H1 (cell line): ENCODE measurements around the gene NAXD. TPM values are rescaled to one million over a fixed set of nuclear protein-coding genes. Genes with fewer than 3 reads are reported as not detected.

ENCODE experiments used
- CTCF ChIA-PET: fragments of 300-600 bp; sonication (Branson Sonifier 250); formaldehyde crosslinking; loops from one replicate; lab custom pipeline; 2021; ENCODE audit not compliant: partially characterized antibody; lab: Charles Lee
- POLR2A ChIA-PET: fragments of 300-600 bp; sonication (Branson Sonifier 250); formaldehyde crosslinking; loops from one replicate; lab custom pipeline; 2021; ENCODE audit warnings: inconsistent platforms; ENCODE audit not compliant: partially characterized antibody; lab: Charles Lee
- DNase-seq, 2 experiments: peaks; one replicate each; pipeline versions ENCODE4 v3.0.0 to v3.0.0-alpha.2; 2010 to 2022; ENCODE audit warnings: low spot score in 2 of 2, low read depth in 1 of 2, mixed read lengths in 1 of 2
- FAIRE-seq: peaks from 2 replicates; lab custom pipeline; 2011; peaks lifted over from hg19 to GRCh38; lab: Jason Lieb, UNC
- H2AFZ ChIP-seq: 2 replicates; pipeline ENCODE4 v1.8.1; 2012; ENCODE audit warnings: low read length, inconsistent platforms
- H2AK5ac ChIP-seq: 2 replicates; pipeline ENCODE4 v1.6.1; 2013; ENCODE audit warnings: low read depth, low read length
- H2BK120ac ChIP-seq: replicated peaks from 2 replicates; pipeline ENCODE3; 2013; ENCODE audit warnings: low read depth, low read length, inconsistent platforms
- H2BK12ac ChIP-seq: 2 replicates; pipeline ENCODE4 v1.6.1; 2013; ENCODE audit warnings: low read depth, low read length
- H2BK15ac ChIP-seq: 2 replicates; pipeline ENCODE4 v1.6.1; 2013; ENCODE audit warnings: low read length
- H2BK20ac ChIP-seq: 2 replicates; pipeline ENCODE4 v1.6.1; 2013; ENCODE audit warnings: low read length
- H2BK5ac ChIP-seq: 2 replicates; pipeline ENCODE4 v1.6.1; 2013; ENCODE audit warnings: low read depth, low read length
- H3K14ac ChIP-seq: 2 replicates; pipeline ENCODE4 v1.6.1; 2013; ENCODE audit warnings: inconsistent platforms; ENCODE audit not compliant: insufficient read length
- H3K18ac ChIP-seq: 2 replicates; pipeline ENCODE4 v1.6.1; 2013; ENCODE audit warnings: low read length; ENCODE audit errors: extremely low read depth
- H3K23ac ChIP-seq: 2 replicates; pipeline ENCODE4 v1.6.1; 2013; ENCODE audit warnings: inconsistent platforms; ENCODE audit not compliant: insufficient read length
- H3K23me2 ChIP-seq: 2 replicates; pipeline ENCODE4 v1.6.1; 2013; ENCODE audit warnings: low read depth, low read length
- H3K27ac ChIP-seq: 2 replicates; pipeline ENCODE4 v1.6.1; 2011; ENCODE audit warnings: low read depth, low read length, inconsistent platforms
- H3K27me3 ChIP-seq, 4 experiments: replicated peaks in 1 of 4; 1 replicate in 1 of 4; 2 replicates in 3 of 4; pipeline versions ENCODE4 v1.6.1 to v1.8.1; 2011 to 2013; ENCODE audit warnings: low read length in 3 of 4, mild to moderate bottlenecking in 3 of 4, inconsistent platforms in 2 of 4, mixed read lengths in 2 of 4, moderate library complexity in 1 of 4; ENCODE audit not compliant: control insufficient read depth in 3 of 4, insufficient read depth in 3 of 4; ENCODE audit errors: extremely low read depth in 1 of 4
- H3K36me3 ChIP-seq, 4 experiments: 2 replicates each; pipeline versions ENCODE4 v1.6.1 to v1.8.1; 2011 to 2013; ENCODE audit warnings: mild to moderate bottlenecking in 4 of 4, low read length in 3 of 4, moderate library complexity in 2 of 4, control low read depth in 1 of 4, inconsistent platforms in 1 of 4; ENCODE audit not compliant: insufficient read depth in 4 of 4, control insufficient read depth in 2 of 4
- H3K4ac ChIP-seq: replicated peaks from 2 replicates; pipeline ENCODE3; 2013; ENCODE audit warnings: low read length, low read depth, mixed read lengths, inconsistent platforms; ENCODE audit not compliant: insufficient read length
- H3K4me1 ChIP-seq, 4 experiments: replicated peaks in 1 of 4; 1 replicate in 1 of 4; 2 replicates in 3 of 4; pipeline versions ENCODE4 v1.6.1 to v1.8.1; 2011 to 2013; ENCODE audit warnings: low read length in 3 of 4, inconsistent platforms in 2 of 4, mixed read lengths in 1 of 4; ENCODE audit not compliant: insufficient read depth in 4 of 4, control insufficient read depth in 3 of 4
- H3K4me2 ChIP-seq, 2 experiments: 2 replicates each; pipeline versions ENCODE4 v1.6.1 to v1.8.1; 2011 to 2013; ENCODE audit warnings: low read depth in 2 of 2, low read length in 2 of 2, control low read depth in 1 of 2, inconsistent platforms in 1 of 2, mild to moderate bottlenecking in 1 of 2; ENCODE audit not compliant: insufficient read depth in 1 of 2
- H3K4me3 ChIP-seq, 4 experiments: fragments of 200-600, 300-600 bp in 1 of 4; sonication (generic), shearing (Covaris generic), sonication (Bioruptor Twin) in 1 of 4; 2 replicates each; pipeline versions ENCODE4 v1.5.1 to v1.8.1; 2011 to 2016; ENCODE audit warnings: low read length in 4 of 4, low read depth in 3 of 4, control low read depth in 2 of 4, inconsistent platforms in 2 of 4, mild to moderate bottlenecking in 2 of 4, mixed read lengths in 1 of 4, moderate library complexity in 1 of 4; ENCODE audit not compliant: insufficient read depth in 2 of 4; ENCODE audit errors: extremely low read depth in 1 of 4
- H3K56ac ChIP-seq: replicated peaks from 2 replicates; pipeline ENCODE3; 2013; ENCODE audit warnings: low read depth, mild to moderate bottlenecking, mixed read lengths, low read length, inconsistent platforms; ENCODE audit not compliant: insufficient read length
- H3K79me1 ChIP-seq: 2 replicates; pipeline ENCODE4 v1.6.1; 2013; ENCODE audit warnings: low read depth, low read length, control low read depth
- H3K79me2 ChIP-seq, 2 experiments: 2 replicates each; pipeline versions ENCODE4 v1.6.1 to v1.8.1; 2012 to 2013; ENCODE audit warnings: low read length in 2 of 2, mild to moderate bottlenecking in 2 of 2, inconsistent platforms in 1 of 2; ENCODE audit not compliant: insufficient read depth in 2 of 2, control insufficient read depth in 1 of 2
- H3K9ac ChIP-seq, 4 experiments: replicated peaks in 1 of 4; 1 replicate in 1 of 4; 2 replicates in 3 of 4; pipeline versions ENCODE4 v1.6.1 to v1.8.1; 2011 to 2013; ENCODE audit warnings: low read depth in 3 of 4, low read length in 3 of 4, control low read depth in 2 of 4, mild to moderate bottlenecking in 2 of 4, moderate library complexity in 2 of 4, inconsistent platforms in 1 of 4; ENCODE audit errors: extremely low read depth in 1 of 4
- H3K9me3 ChIP-seq, 2 experiments: 2 replicates each; pipeline versions ENCODE4 v1.6.1 to v1.8.1; 2012 to 2013; ENCODE audit warnings: mild to moderate bottlenecking in 2 of 2, moderate library complexity in 2 of 2, control low read depth in 1 of 2, inconsistent platforms in 1 of 2, low read depth in 1 of 2, low read length in 1 of 2, mixed read lengths in 1 of 2; ENCODE audit not compliant: insufficient read depth in 2 of 2
- H4K20me1 ChIP-seq, 2 experiments: replicated peaks in 1 of 2; 2 replicates each; pipeline versions ENCODE3 to v1.8.1; 2011 to 2013; ENCODE audit warnings: inconsistent platforms in 2 of 2, low read length in 2 of 2, mild to moderate bottlenecking in 1 of 2; ENCODE audit not compliant: insufficient read depth in 2 of 2, control insufficient read depth in 1 of 2
- H4K5ac ChIP-seq: 2 replicates; pipeline ENCODE4 v1.6.1; 2013; ENCODE audit warnings: low read length, low read depth, mixed read lengths, inconsistent platforms; ENCODE audit not compliant: insufficient read length
- H4K8ac ChIP-seq: 2 replicates; pipeline ENCODE4 v1.8.0; 2013; ENCODE audit warnings: mild to moderate bottlenecking, moderate library complexity, low read length, inconsistent platforms; ENCODE audit not compliant: insufficient read depth; ENCODE audit errors: extremely low read depth
- H4K91ac ChIP-seq: replicated peaks from 2 replicates; pipeline ENCODE3; 2013; ENCODE audit warnings: low read length, mixed read lengths, inconsistent platforms; ENCODE audit not compliant: insufficient read length
- FOSL1 ChIP-seq: IDR thresholded peaks from 2 replicates; pipeline ENCODE4 v1.6.1; 2011; ENCODE audit warnings: mild to moderate bottlenecking, low read depth, low read length, moderate library complexity; ENCODE audit not compliant: insufficient read depth
- POLR2AphosphoS5 ChIP-seq: IDR thresholded peaks from 2 replicates; pipeline ENCODE4 v1.6.1; 2011; ENCODE audit warnings: low read depth, low read length
- RXRA ChIP-seq: IDR thresholded peaks from 2 replicates; pipeline ENCODE4 v1.6.1; 2011; ENCODE audit warnings: low read depth, mild to moderate bottlenecking, low read length, moderate library complexity; ENCODE audit not compliant: insufficient read depth
- SP2 ChIP-seq: IDR thresholded peaks from 2 replicates; pipeline ENCODE4 v1.6.1; 2012; ENCODE audit warnings: mild to moderate bottlenecking, low read length, inconsistent platforms
- TBP ChIP-seq: IDR thresholded peaks from 2 replicates; pipeline ENCODE4 v1.6.1; 2011; ENCODE audit warnings: low read depth, low read length, improper control_type of control experiment
- WGBS, 2 experiments: shearing (Covaris generic) in 1 of 2; methylation state at CpG; one replicate each; pipeline versions ENCODE4 v1.1.6 to v1.1.7; 2013 to 2015; ENCODE audit warnings: low lambda C conversion rate in 2 of 2, mixed read lengths in 2 of 2, inconsistent platforms in 1 of 2, low coverage in 1 of 2, missing lambda C conversion rate in 1 of 2; ENCODE audit not compliant: insufficient replicate concordance in 2 of 2, insufficient coverage in 1 of 2, insufficient read length in 1 of 2; ENCODE audit errors: extremely low coverage in 1 of 2, missing lambda C conversion rate in 1 of 2; 5-methylcytosine and 5-hydroxymethylcytosine counted together
- polyA plus RNA-seq, 7 experiments: library from polyadenylated mRNA; depleted of rRNA in 3 of 7; stranded (reverse) in 5 of 7; unstranded in 2 of 7; fragments of >200 nt in 5 of 7; fragments of 200-250 nt in 2 of 7; gene quantifications; 1 replicate in 5 of 7; 2 replicates in 1 of 7; 4 replicates in 1 of 7; pipeline versions ENCODE4 v1.2.1 to v1.2.3, GENCODE V29; 2011 to 2013; ENCODE audit warnings: missing spikeins in 2 of 7, mixed read lengths in 2 of 7
- total RNA-seq: library from RNA; stranded (reverse); fragmentation: NEBNext Ultra II Directional; extraction: Animal tissue kit (Norgen Biotek cat#: 25700); gene quantifications from 2 replicates; pipeline ENCODE4 v1.2.1, GENCODE V29; 2021
- TF ChIP-seq, protein P1 (sequence below): IDR thresholded peaks from 2 replicates; pipeline ENCODE4 v1.6.1; 2012; ENCODE audit warnings: inconsistent platforms

The NAXD gene
- total and polyA plus RNA-seq, 2 of the 8 experiments (the other 6 are each of a cell fraction or from before 2014, with no cell fraction given) = 25.4 to 35.5 TPM

DNA sequence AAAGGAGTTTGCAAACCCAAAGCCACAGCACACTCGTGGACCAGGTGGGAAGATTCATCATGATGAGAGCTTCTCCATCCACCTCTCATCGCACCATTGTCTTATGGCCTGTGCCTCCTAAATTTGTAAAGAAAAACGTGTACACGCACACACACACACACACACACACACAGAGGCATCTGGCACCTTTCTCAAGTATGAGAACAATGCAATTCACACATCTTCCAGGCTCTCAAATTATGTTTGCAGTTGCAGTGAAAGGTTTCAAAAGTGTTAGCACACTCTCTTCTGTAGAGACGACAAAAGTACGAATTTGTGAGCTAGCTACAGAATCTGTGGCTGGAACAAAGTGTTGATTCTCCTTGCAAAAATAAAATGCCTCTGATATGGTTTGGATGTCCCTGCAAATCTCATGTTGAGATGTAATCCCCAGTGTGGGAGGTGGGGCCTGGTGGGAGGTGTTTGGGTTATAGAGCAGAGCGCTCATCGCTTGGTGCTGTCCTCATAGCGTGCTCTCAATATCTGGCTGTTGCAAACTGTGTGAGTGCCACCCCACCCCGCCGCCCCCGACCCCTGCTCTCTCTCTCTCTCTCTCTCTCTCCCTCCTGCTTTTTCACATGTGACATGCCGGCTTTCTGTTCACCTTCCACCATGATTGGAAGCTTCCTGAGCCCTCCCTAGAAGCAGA is 32.0 kb upstream of the NAXD start:
- TF ChIP-seq POLR2AphosphoS5 (no peak), FOSL1 (no peak), RXRA (no peak), TBP (no peak), SP2 (no peak)
- TF ChIP-seq, protein P1, sequence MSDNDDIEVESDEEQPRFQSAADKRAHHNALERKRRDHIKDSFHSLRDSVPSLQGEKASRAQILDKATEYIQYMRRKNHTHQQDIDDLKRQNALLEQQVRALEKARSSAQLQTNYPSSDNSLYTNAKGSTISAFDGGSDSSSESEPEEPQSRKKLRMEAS = no peak
- H3K36me3 ChIP-seq = no peaks in the 10 kb centered on the region
- H2AFZ ChIP-seq = no peak overlapping the region
- no peaks in the 10 kb centered on the region for H3K79me2 ChIP-seq
- H4K20me1 ChIP-seq = no peaks in the 10 kb centered on the region
- H2BK5ac ChIP-seq = no peak overlapping the region
- H3K14ac ChIP-seq = no peak overlapping the region
- CTCF ChIA-PET = interaction anchor here (1.0 kb wide), 1 partner anchor 10 kb away, joined by 6 read pairs; no protein-coding TSS in a partner anchor
- no peak overlapping the region for H2BK15ac ChIP-seq
- H4K8ac ChIP-seq = no peak overlapping the region
- WGBS, 2 experiments = 96% methylated on average over 10 of the region's 13 CpGs; no CpG with 5 or more reads in 1 of the 2 experiments
- H3K27me3 ChIP-seq = no peaks in the 10 kb centered on the region
- H2BK120ac ChIP-seq = no peak overlapping the region
- no peak overlapping the region for H3K4ac ChIP-seq
- no peak overlapping the region for H3K9ac ChIP-seq
- H3K4me3 ChIP-seq = no peak overlapping the region
- no peak overlapping the region for H4K91ac ChIP-seq
- no peaks in the 10 kb centered on the region for H3K9me3 ChIP-seq
- H2AK5ac ChIP-seq = no peak overlapping the region
- H2BK12ac ChIP-seq = no peak overlapping the region
- no peak overlapping the region for H2BK20ac ChIP-seq
- no peaks in the 10 kb centered on the region for H3K23me2 ChIP-seq
- H3K79me1 ChIP-seq = no peaks in the 10 kb centered on the region
- no peak overlapping the region for H3K18ac ChIP-seq
- no peak overlapping the region for H4K5ac ChIP-seq
- H3K23ac ChIP-seq = no peak overlapping the region
- H3K27ac ChIP-seq = no peak overlapping the region
- no peak overlapping the region for H3K56ac ChIP-seq
- POLR2A ChIA-PET = interaction anchor here (0.7 kb wide), 1 partner anchor 131 kb away, joined by 3 read pairs; the partner anchor contains the start of gene ING1
- H3K4me1 ChIP-seq = no peaks in the 10 kb centered on the region
- H3K4me2 ChIP-seq = no peak overlapping the region
- FAIRE-seq = no peak
- DNase-seq = no peak
